HCT116 (cell line): ENCODE data around the gene NXPE2. TPM values are rescaled to one million over a fixed set of nuclear protein-coding genes. Genes with fewer than 3 reads are reported as not detected.
A peak's percentile ranks its signal among the peaks of the same experiment; 100 is the strongest.

Experiments
- ATAC-seq: fragments of 200-7000 bp; cut with Tn5 transposase; 2 replicates; pipeline ENCODE4 v1.9.1; 2020; ENCODE audit warnings: mild to moderate bottlenecking, moderate library complexity
- BruUV-seq: library from RNA; stranded (reverse); fragments of 400-500 nt; replicated peaks from 2 replicates; lab custom pipeline; 2021; lab: Mats Ljungman, UMichigan
- CTCF ChIA-PET: fragments of 300-600 bp; sonication (Branson Sonifier 250); formaldehyde crosslinking; loops from one replicate; lab custom pipeline; 2021; ENCODE audit warnings: antibody characterized with exemption; lab: Charles Lee
- POLR2A ChIA-PET: fragments of 300-600, 350-600 bp; sonication (Branson Sonifier 250); formaldehyde crosslinking; loops from one replicate; lab custom pipeline; 2021; ENCODE audit warnings: antibody characterized with exemption; lab: Charles Lee
- RAD21 ChIA-PET, 2 experiments: fragments of 300-600 bp; sonication (Branson Sonifier 250); formaldehyde crosslinking; loops; one replicate each; lab custom pipeline; 2023; ENCODE audit warnings: low total read pairs in 2 of 2; ENCODE audit not compliant: uncharacterized antibody in 2 of 2, unreplicated experiment in 2 of 2, low non-redundant PET in 1 of 2; lab: Charles Lee
- DNase-seq: peaks from one replicate; pipeline ENCODE4 v3.0.0-alpha.2; 2010; ENCODE audit warnings: low read depth, low spot score
- H2AFZ ChIP-seq: fragments of 200-600 bp; shearing (Covaris generic), sonication (generic); 2 replicates; pipeline ENCODE4 v1.6.1; 2017; ENCODE audit warnings: low read depth, mixed run types, mixed read lengths, antibody characterized with exemption, low read length; ENCODE audit not compliant: poor library complexity, severe bottlenecking
- H3K27ac ChIP-seq: 2 replicates; pipeline ENCODE4 v1.5.1; 2012; ENCODE audit warnings: low read depth, low read length
- H3K27me3 ChIP-seq: fragments of 200-600 bp; sonication (generic); 2 replicates; pipeline ENCODE4 v1.6.1; 2016; ENCODE audit warnings: mixed run types, low read length, mixed read lengths; ENCODE audit not compliant: insufficient read depth
- H3K36me3 ChIP-seq, 2 experiments: fragments of 200-500 bp in 1 of 2; fragments of 200-600 bp in 1 of 2; sonication (Bioruptor generic) in 1 of 2; sonication (generic) in 1 of 2; 2 replicates each; pipeline versions ENCODE4 v1.5.1 to v1.6.1; 2014 to 2016; ENCODE audit warnings: low read length in 2 of 2, inconsistent platforms in 1 of 2, mixed read lengths in 1 of 2, mixed run types in 1 of 2; ENCODE audit not compliant: insufficient read depth in 2 of 2, control insufficient read depth in 1 of 2
- H3K4me1 ChIP-seq, 2 experiments: fragments of 200-600 bp in 1 of 2; sonication (generic) in 1 of 2; 2 replicates each; pipeline versions ENCODE4 v1.5.1 to v1.6.1; 2012 to 2017; ENCODE audit warnings: low read length in 2 of 2, inconsistent platforms in 1 of 2, mild to moderate bottlenecking in 1 of 2, mixed read lengths in 1 of 2, mixed run types in 1 of 2, moderate library complexity in 1 of 2; ENCODE audit not compliant: insufficient read depth in 2 of 2, control insufficient read depth in 1 of 2
- H3K4me2 ChIP-seq: fragments of 200-600 bp; sonication (generic); 2 replicates; pipeline ENCODE4 v1.6.1; 2017; ENCODE audit warnings: mixed run types, low read length, mixed read lengths
- H3K4me3 ChIP-seq, 2 experiments: fragments of 200-600 bp in 1 of 2; sonication (generic) in 1 of 2; replicated peaks in 1 of 2; 2 replicates each; pipeline ENCODE4 v1.5.1; 2011 to 2016; ENCODE audit warnings: low read length in 2 of 2, control low read depth in 1 of 2, low read depth in 1 of 2, mild to moderate bottlenecking in 1 of 2, mixed read lengths in 1 of 2, mixed run types in 1 of 2
- H3K79me2 ChIP-seq: fragments of 200-600 bp; sonication (generic); 2 replicates; pipeline ENCODE4 v1.6.1; 2017; ENCODE audit warnings: mild to moderate bottlenecking, mixed run types, low read length, moderate library complexity, mixed read lengths; ENCODE audit not compliant: insufficient read depth
- H3K9ac ChIP-seq: fragments of 200-600 bp; sonication (generic); 2 replicates; pipeline ENCODE4 v1.6.1; 2016; ENCODE audit warnings: low read length, mixed read lengths
- H3K9me2 ChIP-seq: fragments of 200-600 bp; sonication (generic), shearing (Covaris generic); 2 replicates; pipeline ENCODE4 v1.6.1; 2017; ENCODE audit warnings: mixed run types, mild to moderate bottlenecking, moderate library complexity; ENCODE audit not compliant: insufficient read depth
- H3K9me3 ChIP-seq, 2 experiments: fragments of 200-500 bp in 1 of 2; fragments of 200-600 bp in 1 of 2; sonication (Bioruptor generic) in 1 of 2; sonication (generic) in 1 of 2; 2 replicates each; pipeline ENCODE4 v1.6.1; 2014 to 2017; ENCODE audit warnings: low read length in 2 of 2, mixed read lengths in 2 of 2, inconsistent platforms in 1 of 2, low read depth in 1 of 2, mild to moderate bottlenecking in 1 of 2, mixed run types in 1 of 2, moderate library complexity in 1 of 2; ENCODE audit not compliant: control insufficient read depth in 1 of 2, insufficient read depth in 1 of 2
- H4K20me1 ChIP-seq: fragments of 200-600 bp; sonication (generic), shearing (Covaris generic); 2 replicates; pipeline ENCODE4 v1.6.1; 2017; ENCODE audit warnings: mixed run types, mild to moderate bottlenecking, moderate library complexity; ENCODE audit not compliant: insufficient read depth
- CBX3 ChIP-seq: IDR thresholded peaks from 2 replicates; pipeline ENCODE4 v1.6.1; 2012; ENCODE audit warnings: low read depth
- EGR1 ChIP-seq: IDR thresholded peaks from 2 replicates; pipeline ENCODE4 v1.6.1; 2012; ENCODE audit warnings: low read depth
- RAD21 ChIP-seq: IDR thresholded peaks from 2 replicates; pipeline ENCODE4 v1.6.1; 2012; ENCODE audit warnings: low read depth, mild to moderate bottlenecking
- SIN3A ChIP-seq: IDR thresholded peaks from 2 replicates; pipeline ENCODE4 v1.6.1; 2012; ENCODE audit warnings: low read depth
- ZFX ChIP-seq: fragments of 450-650 bp; IDR thresholded peaks from 2 replicates; pipeline ENCODE4 v1.6.1; 2017
- intact Hi-C: fragments of 100-400 bp; cut with micrococcal nuclease; formaldehyde crosslinking; loops from 2 replicates; pipeline ENCODE4 v1.10.0; 2022
- total RNA-seq: library from RNA; stranded (reverse); gene quantifications from one replicate; pipeline ENCODE4 v1.2.1, GENCODE V29; 2021; ENCODE audit not compliant: unreplicated experiment
- TF ChIP-seq, protein P1 (sequence below), 3 experiments: fragments of 200-600 bp in 1 of 3; sonication (generic) in 1 of 3; IDR thresholded peaks in 2 of 3; conservative IDR thresholded peaks in 1 of 3; 2 replicates each; pipeline ENCODE4 v1.5.1; 2012 to 2017; ENCODE audit warnings: low read depth in 2 of 3, low read length in 2 of 3, antibody characterized with exemption in 1 of 3, borderline replicate concordance in 1 of 3, control low read depth in 1 of 3, mild to moderate bottlenecking in 1 of 3, mixed read lengths in 1 of 3, mixed run types in 1 of 3, moderate library complexity in 1 of 3; ENCODE audit not compliant: insufficient read depth in 1 of 3

NXPE2 gene
- total RNA-seq, 1 experiment from 2014 or later = not detected

DNA sequence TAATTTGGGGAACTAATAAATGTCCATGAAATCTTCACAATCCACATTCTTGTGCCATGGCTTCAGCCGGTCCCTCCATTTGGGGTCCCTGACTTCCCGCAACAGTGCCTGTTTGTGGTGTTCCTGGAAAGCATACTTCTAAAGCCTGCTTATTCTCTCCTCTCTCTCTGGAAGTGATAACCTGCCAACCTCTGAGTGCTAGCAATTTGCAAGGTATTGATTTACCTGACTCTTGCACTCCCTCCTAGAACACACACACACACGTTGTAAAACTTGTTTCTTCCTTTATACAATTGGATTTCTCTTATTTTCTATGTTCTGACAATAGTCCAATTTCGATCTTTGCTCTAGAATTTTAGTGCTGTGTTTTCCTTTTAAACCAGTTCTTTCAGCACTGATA lies 58.5 kb downstream of the NXPE2 start:
- Histone ChIP-seq H3K9me3 (0 out of 4 replicates have a peak, but pooled peaks cover 0 to 3% of the 10 kb centered on the region in 2 experiments), H3K9ac (no peak overlapping the region), H3K27me3 (no peaks in the 10 kb centered on the region), H3K9me2 (no peaks in the 10 kb centered on the region), H3K4me1 (no peaks in the 10 kb centered on the region), H4K20me1 (no peaks in the 10 kb centered on the region), H2AFZ (no peak overlapping the region), H3K27ac (no peak overlapping the region), H3K36me3 (no peaks in the 10 kb centered on the region)
- ChIA-PET RAD21 (no interaction called here), POLR2A (no interaction called here), CTCF (no interaction called here)
- intact Hi-C loops = no loop called here
- TF ChIP-seq EGR1 (no peak), CBX3 (no peak), SIN3A (no peak)
- TF ChIP-seq, all 23 proteins: peak for 0
- no peaks in the 10 kb centered on the region for H3K79me2 ChIP-seq
- H3K4me3 ChIP-seq = no peak overlapping the region
- BruUV-seq = no TSS peak
- H3K4me2 ChIP-seq = no peak overlapping the region
- DNase-seq (no peak), ATAC-seq (no peak)

DNA sequence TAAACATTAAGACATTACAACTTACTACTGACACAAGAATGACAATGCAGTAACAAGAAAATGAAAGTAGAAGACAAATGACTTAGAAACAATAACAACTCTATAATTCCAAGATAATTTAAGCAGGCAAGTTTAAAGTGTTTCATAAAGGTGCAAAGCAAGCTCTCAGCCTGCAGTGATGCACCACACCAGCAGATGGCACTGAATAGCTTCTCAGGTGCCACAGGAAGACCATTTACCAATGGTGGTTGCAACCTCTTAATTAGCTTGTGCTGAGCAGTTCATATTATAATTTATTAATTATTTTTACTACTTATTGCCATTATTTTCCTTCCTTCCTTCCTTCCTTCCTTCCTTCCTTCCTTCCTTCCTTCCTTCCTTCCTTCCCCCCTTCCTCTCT lies 60.6 kb downstream of the NXPE2 start:
- ChIA-PET RAD21 (interaction anchor here in 1 of 2 experiments (0.6 kb wide), 1 partner anchor 768 kb away, joined by 3 read pairs; no protein-coding TSS in a partner anchor), POLR2A (no interaction called here), CTCF (interaction anchor here (0.6 kb wide), 1 partner anchor 401 kb away, joined by 3 read pairs; no protein-coding TSS in a partner anchor)
- no peaks in the 10 kb centered on the region for H3K27me3 ChIP-seq
- H3K9me2 ChIP-seq = no peaks in the 10 kb centered on the region
- no peak overlapping the region for H3K9ac ChIP-seq
- H3K4me1 ChIP-seq = no peaks in the 10 kb centered on the region
- H3K27ac ChIP-seq = no peak overlapping the region
- peak; percentile 43 for TF ChIP-seq RAD21
- no peak for TF ChIP-seq ZFX
- TF ChIP-seq, protein P1, sequence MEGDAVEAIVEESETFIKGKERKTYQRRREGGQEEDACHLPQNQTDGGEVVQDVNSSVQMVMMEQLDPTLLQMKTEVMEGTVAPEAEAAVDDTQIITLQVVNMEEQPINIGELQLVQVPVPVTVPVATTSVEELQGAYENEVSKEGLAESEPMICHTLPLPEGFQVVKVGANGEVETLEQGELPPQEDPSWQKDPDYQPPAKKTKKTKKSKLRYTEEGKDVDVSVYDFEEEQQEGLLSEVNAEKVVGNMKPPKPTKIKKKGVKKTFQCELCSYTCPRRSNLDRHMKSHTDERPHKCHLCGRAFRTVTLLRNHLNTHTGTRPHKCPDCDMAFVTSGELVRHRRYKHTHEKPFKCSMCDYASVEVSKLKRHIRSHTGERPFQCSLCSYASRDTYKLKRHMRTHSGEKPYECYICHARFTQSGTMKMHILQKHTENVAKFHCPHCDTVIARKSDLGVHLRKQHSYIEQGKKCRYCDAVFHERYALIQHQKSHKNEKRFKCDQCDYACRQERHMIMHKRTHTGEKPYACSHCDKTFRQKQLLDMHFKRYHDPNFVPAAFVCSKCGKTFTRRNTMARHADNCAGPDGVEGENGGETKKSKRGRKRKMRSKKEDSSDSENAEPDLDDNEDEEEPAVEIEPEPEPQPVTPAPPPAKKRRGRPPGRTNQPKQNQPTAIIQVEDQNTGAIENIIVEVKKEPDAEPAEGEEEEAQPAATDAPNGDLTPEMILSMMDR (IDR thresholded peaks at IDR 0.05 in 2 of 3, conservative IDR thresholded peaks at IDR 0.05 in 1 of 3; ENCODE audit: borderline replicate concordance in 1 of 3, insufficient read depth in 1 of 3, low read depth in 2 of 3, low read length in 2 of 3) = peak; percentile 16 to 65 (median 62); a peak in 5 of 6 replicates
- no peaks in the 10 kb centered on the region; a peak in 1 of 4 replicates for H3K9me3 ChIP-seq
- DNase-seq (peak; percentile 22), ATAC-seq (peak; percentile 57; the same call in 1 of the 2 replicates)
- H3K36me3 ChIP-seq = no peaks in the 10 kb centered on the region
- no peak overlapping the region for H2AFZ ChIP-seq
- no peak overlapping the region for H3K4me2 ChIP-seq
- no TSS peak for BruUV-seq
- no peak overlapping the region for H3K4me3 ChIP-seq
- no peaks in the 10 kb centered on the region for H3K79me2 ChIP-seq
- intact Hi-C loops = no loop called here
- no peaks in the 10 kb centered on the region for H4K20me1 ChIP-seq
